ENCODE measurements around the gene QKI. TPM values are rescaled to one million over a fixed set of nuclear protein-coding genes. Genes with fewer than 3 reads are reported as not detected.
"Not testable (repeated sequence)": the region's sequence is repeated elsewhere in the genome, so short reads cannot be mapped to it uniquely, and the experiment has no call there.

Gene QKI
- polyA plus RNA-seq, 6 donors from 2014 or later: 20.4 to 67.9 (median 26.6) TPM

DNA sequence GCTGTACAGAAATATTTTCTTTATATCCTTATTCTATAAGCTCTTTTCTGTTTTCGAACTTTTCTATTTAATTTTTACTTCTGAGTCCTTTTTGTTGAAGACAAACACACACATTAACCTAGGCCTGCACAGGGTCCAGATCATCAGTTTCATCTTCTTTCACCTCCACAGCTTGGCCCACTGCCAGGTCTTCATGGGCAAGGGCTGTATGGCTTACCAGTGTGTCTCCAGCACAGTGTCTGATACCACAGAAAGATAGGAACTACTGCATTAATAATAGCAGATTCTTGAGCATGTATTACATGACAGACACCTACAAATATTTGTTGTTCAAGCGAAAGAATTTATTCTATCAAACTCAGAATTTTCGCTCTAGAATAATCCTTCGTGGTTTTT is 24.4 kb downstream of the QKI start:
- Mint-ChIP-seq H3K36me3 (peaks cover 0 to 7% of the 10 kb centered on the region in 2 donors), H3K9me3 (peaks cover 0 to 4% (median 0%) of the 10 kb centered on the region in 7 donors), H3K27ac (no peak overlapping the region), H3K27me3 (no peaks in the 10 kb centered on the region), H3K4me3 (no peak overlapping the region), H3K4me1 (peaks cover 40 to 60% (median 59%) of the 10 kb centered on the region in 3 donors)
- DNase-seq: no peak
- no peak for ATAC-seq (ENCODE audit: low read depth in 2 of 2)

DNA sequence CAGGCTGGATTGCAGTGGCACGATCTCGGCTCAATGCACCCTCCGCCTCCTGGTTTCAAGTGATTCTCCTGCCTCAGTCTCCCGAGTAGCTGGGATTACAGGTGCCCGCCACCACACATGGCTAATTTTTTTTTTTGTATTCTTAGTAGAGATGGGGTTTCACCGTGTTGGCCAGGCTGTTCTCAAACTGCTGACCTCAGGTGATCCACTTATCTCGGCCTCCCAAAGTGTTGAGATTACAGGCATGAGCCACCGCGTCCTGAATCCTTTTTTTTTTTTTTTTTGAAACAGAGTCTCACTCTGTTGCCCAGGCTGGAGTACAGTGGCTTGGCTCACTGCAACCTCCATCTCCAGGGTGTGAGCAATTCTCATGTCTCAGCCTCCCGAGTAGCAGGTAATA is 24.9 kb downstream of the QKI start:
- not testable (repeated sequence) for H3K4me3 Mint-ChIP-seq; ATAC-seq (ENCODE audit: low read depth in 2 of 2); DNase-seq; H3K36me3 Mint-ChIP-seq; H3K27ac Mint-ChIP-seq; H3K27me3 Mint-ChIP-seq; H3K9me3 Mint-ChIP-seq
- peaks cover 43 to 61% (median 60%) of the 10 kb centered on the region in 3 donors for H3K4me1 Mint-ChIP-seq

DNA sequence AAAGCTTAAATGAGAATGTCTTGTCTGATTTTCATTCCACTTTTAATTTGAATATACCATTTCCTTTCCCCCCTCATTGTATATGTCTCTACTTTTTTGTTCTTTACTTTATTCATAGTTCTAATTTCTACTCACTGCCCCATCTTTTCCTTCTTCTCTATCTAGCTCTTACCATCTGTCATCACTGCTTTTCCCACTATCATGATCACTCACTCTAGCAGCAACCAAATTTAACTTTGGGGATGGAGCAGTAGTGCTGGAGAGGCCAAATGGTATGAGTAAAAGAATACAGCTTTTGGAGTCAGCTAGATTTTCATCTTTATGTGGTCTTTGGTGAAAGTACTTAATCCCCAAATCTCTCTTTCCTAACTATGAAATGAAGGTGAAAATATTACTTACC is 25.5 kb downstream of the QKI start:
- Mint-ChIP-seq H3K9me3 (peaks cover 0 to 4% (median 0%) of the 10 kb centered on the region in 7 donors), H3K4me1 (peaks cover 41 to 59% (median 58%) of the 10 kb centered on the region in 3 donors), H3K27ac (peak overlapping the region in 3 of 6 donors; percentile 6 to 73 (median 62)), H3K36me3 (peaks cover 0 to 7% of the 10 kb centered on the region in 2 donors), H3K4me3 (peak overlapping the region in 2 of 8 donors; percentile 2 to 42), H3K27me3 (no peaks in the 10 kb centered on the region)
- ATAC-seq (ENCODE audit: low read depth in 2 of 2): no peak
- DNase-seq: no peak

DNA sequence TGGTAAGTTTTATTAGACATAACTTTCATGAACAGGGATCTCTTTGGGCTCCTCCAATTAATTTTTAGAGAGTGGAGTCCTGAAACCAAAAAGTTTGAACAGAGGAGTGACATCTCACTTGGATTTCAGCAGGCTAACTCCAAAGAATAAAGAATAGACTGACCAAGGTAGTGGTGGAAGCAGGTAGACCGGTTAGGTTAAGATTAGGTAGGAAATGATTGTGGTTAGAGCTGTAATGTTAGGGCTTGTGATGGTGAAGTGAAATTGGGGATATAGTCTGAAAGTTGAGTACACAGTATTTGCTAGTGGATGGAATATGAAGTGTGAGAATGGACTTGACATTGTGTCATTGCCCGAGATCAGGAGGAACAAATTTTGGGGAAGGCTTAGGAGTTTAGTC is 27.8 kb downstream of the QKI start:
- Mint-ChIP-seq H3K27me3 (no peaks in the 10 kb centered on the region), H3K36me3 (peaks cover 0 to 7% of the 10 kb centered on the region in 2 donors), H3K9me3 (no peaks in the 10 kb centered on the region), H3K27ac (peak overlapping the region in 2 of 6 donors; percentile 0 to 7), H3K4me3 (peak overlapping the region in 1 of 8 donors; percentile 12), H3K4me1 (peaks cover 35 to 53% (median 44%) of the 10 kb centered on the region in 3 donors)
- DNase-seq: no peak
- ATAC-seq (ENCODE audit: low read depth in 2 of 2): no peak

DNA sequence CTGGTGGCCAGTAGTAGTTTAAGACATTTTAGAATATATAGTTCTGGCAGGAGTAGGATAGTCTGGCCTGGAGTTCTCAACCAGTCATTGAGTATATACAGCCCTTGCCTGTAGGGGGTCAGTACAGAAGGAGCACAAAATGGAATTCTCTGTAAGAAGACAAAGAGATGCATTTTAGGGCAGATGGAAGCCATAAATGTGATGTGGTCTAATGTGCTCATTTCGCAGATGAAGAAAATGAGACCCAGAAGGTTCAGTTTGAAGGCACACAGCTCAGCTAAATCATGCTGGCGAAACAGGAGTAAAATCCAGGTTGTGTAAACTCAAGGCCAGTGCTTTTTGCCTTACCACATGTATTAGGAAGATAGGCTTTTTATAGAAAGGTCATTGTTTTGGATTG is 29.6 kb downstream of the QKI start:
- H3K4me3 Mint-ChIP-seq: no peak overlapping the region
- no peaks in the 10 kb centered on the region for H3K27me3 Mint-ChIP-seq
- peaks cover 0 to 7% of the 10 kb centered on the region in 2 donors for H3K36me3 Mint-ChIP-seq
- H3K27ac Mint-ChIP-seq: peak overlapping the region in 3 of 6 donors; percentile 4 to 36 (median 18)
- H3K9me3 Mint-ChIP-seq: no peaks in the 10 kb centered on the region
- no peak for DNase-seq
- ATAC-seq (ENCODE audit: low read depth in 2 of 2): no peak
- H3K4me1 Mint-ChIP-seq: peaks cover 37 to 44% (median 39%) of the 10 kb centered on the region in 3 donors

DNA sequence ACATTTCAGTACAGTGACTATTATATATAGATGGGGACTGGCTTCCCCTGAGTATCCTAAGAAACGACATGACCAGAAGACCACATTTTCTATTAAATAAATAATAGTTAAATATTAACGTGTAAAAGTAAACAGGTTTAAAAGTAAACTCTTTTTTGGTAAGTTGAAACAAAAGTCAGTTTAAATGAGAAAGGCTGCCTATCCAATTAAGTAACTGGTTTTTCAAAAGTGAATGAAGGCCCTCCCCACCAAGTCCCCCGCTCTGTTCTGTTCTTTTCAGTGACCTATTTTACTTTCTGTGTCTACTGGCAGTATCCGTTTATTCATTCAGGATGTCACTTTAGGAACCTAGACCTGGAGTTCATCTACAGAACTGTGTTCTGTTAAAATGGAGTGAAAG is 32.0 kb downstream of the QKI start:
- H3K4me1 Mint-ChIP-seq: peaks cover 28 to 37% (median 36%) of the 10 kb centered on the region in 3 donors
- H3K9me3 Mint-ChIP-seq: no peaks in the 10 kb centered on the region
- no peak overlapping the region for H3K4me3 Mint-ChIP-seq
- peak overlapping the region in 1 of 6 donors; percentile 11 for H3K27ac Mint-ChIP-seq
- no peaks in the 10 kb centered on the region for H3K36me3 Mint-ChIP-seq
- ATAC-seq (ENCODE audit: low read depth in 2 of 2) (no peak), DNase-seq (no peak)
- H3K27me3 Mint-ChIP-seq: no peaks in the 10 kb centered on the region

DNA sequence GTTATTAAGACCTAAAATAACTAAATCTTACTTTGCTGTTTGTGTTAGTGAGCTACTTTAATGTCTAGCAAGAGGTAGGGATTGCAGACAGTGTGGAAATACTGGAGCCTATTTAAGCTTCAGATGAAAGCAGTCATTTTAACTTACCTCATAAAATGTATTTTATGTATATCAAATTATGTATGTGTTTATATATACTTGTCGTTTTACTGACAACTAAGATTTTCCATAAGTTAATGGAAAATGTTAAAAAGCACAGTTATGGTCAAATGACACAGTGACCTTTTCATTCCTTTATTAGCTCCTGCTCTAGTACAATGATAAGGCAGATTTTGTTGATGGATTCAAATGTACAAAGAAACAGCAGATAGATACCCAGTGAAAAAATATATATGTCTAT is 34.6 kb downstream of the QKI start:
- Mint-ChIP-seq H3K27ac (no peak overlapping the region), H3K4me3 (no peak overlapping the region), H3K27me3 (no peaks in the 10 kb centered on the region), H3K4me1 (peaks cover 24 to 30% (median 25%) of the 10 kb centered on the region in 3 donors), H3K36me3 (no peaks in the 10 kb centered on the region), H3K9me3 (no peaks in the 10 kb centered on the region)
- no peak for ATAC-seq (ENCODE audit: low read depth in 2 of 2)
- DNase-seq: no peak

DNA sequence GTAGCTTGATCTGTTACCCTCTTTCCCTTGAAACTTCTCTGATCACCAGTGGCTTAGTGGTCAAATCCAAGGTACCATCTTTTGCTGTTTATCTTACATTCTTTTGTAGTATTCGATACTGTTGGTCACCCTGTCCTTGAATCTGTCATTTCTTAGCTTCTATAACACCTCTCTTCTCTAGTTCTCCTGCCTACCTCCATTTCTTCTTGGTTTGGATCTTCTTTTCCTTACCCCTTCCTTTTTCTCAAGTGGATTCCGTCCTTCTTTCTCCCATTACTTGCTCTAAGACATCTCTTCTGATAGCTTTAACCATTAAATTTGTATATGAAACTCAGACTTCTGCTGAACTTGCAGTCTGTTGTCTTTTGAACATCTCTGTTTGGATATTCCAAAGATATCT is 39.9 kb downstream of the QKI start:
- no peak for ATAC-seq (ENCODE audit: low read depth in 2 of 2)
- peak overlapping the region in 3 of 6 donors; percentile 6 to 56 (median 23) for H3K27ac Mint-ChIP-seq
- H3K4me1 Mint-ChIP-seq: peaks cover 30 to 57% (median 43%) of the 10 kb centered on the region in 3 donors

DNA sequence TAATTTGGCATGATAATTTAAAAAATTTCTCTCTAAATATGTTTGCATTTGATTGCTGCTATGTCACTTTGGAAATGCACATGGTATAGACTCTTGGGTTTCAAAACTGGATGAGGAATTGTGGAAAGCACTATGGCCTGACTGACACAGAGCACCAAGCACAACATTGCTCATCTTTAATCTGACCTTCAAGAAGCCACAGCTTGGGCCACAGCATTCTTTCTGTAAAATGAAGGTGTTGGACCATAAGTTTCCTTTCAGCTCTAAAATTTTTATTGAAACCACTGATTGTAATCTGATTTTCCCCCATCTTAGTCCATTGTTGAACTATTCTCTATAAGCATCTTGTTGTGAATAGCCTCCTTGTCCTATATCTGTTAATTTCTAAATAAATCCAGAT is 41.0 kb downstream of the QKI start:
- ATAC-seq (ENCODE audit: low read depth in 2 of 2): no peak
- peaks cover 0 to 15% of the 10 kb centered on the region in 2 donors for H3K36me3 Mint-ChIP-seq
- peak overlapping the region in 2 of 6 donors; percentile 22 to 68 for H3K27ac Mint-ChIP-seq
- no peak overlapping the region for H3K4me3 Mint-ChIP-seq
- no peaks in the 10 kb centered on the region for H3K27me3 Mint-ChIP-seq
- H3K4me1 Mint-ChIP-seq: peaks cover 42 to 63% (median 51%) of the 10 kb centered on the region in 3 donors
- H3K9me3 Mint-ChIP-seq: no peaks in the 10 kb centered on the region
- DNase-seq: no peak

More for the DNA sequence above, 39.9 kb downstream of the QKI start:
- DNase-seq: no peak
- H3K36me3 Mint-ChIP-seq: peaks cover 0 to 15% of the 10 kb centered on the region in 2 donors
- H3K27me3 Mint-ChIP-seq: no peaks in the 10 kb centered on the region
- no peak overlapping the region for H3K4me3 Mint-ChIP-seq
- H3K9me3 Mint-ChIP-seq: no peaks in the 10 kb centered on the region

DNA sequence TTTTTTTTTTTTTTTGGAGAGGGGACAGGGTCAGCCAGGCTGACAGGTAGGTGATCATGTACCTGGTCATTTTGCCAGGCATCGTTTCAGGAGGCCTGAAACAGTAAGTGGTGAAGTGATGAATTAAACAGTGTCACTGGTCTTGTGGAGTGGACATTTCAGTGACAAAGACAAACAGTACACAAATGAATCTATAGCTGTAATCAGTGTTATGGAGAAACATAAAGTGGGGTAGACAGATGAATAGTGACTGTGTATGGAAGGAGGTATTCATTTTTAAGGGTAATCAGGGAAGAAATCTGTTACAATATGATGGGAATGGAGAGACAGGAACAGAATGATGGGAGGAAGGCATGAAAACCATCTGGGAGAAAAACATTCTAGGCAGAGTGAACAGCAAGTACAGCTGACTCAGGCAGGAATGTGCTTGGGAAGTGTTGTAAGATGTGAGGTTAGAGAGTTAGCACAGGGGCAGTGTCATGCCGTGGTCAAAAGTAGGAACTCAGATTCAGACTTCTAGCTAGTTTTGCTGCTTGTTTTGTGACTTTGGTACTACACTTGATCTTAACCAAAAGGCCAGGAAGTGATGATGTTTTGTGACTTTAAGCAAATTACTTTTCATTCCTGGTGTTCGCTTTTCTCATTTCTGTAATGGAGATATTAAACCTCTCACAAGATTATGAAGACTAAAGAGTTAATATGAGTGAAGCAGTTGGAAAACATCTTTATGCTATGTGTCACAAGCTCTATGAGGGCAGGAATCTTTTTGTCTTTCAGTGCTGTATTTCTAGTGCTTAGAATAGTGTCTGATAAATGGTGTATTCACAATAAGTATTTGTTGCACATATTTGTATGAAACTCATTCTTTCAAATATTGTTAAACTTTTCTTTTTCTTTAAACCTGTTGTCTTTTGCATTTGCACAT is 43.4 kb downstream of the QKI start:
- no peaks in the 10 kb centered on the region for H3K9me3 Mint-ChIP-seq
- H3K4me1 Mint-ChIP-seq: peaks cover 38 to 64% (median 62%) of the 10 kb centered on the region in 3 donors
- H3K36me3 Mint-ChIP-seq: peaks cover 0 to 15% of the 10 kb centered on the region in 2 donors
- H3K27ac Mint-ChIP-seq: peak overlapping the region; percentile 1 to 86 (median 24)
- no peak for ATAC-seq (ENCODE audit: low read depth in 2 of 2)
- no peak for DNase-seq
- no peaks in the 10 kb centered on the region for H3K27me3 Mint-ChIP-seq
- peak overlapping the region in 1 of 8 donors; percentile 17 for H3K4me3 Mint-ChIP-seq

DNA sequence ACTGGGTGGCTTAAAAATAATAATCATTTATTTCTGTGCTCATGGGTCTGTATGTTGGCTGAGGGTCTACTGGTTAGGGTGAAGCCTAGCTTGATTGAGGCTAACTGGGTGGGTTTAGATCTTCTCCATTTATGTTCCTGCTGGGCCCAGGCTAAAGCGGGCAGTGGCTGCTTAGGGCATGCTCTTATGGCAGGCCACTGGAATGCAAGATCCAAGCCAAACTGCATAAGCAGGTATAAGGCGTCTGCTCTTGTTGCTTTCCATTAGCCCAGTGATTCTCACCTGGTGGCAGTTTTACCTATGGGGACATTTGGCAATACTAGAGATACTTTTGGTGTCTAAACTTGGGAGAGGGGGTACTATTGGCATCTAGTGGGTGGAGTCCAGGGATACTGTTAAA is 44.5 kb downstream of the QKI start:
- Mint-ChIP-seq H3K4me3 (peak overlapping the region in 7 of 8 donors; percentile 6 to 96 (median 68)), H3K9me3 (no peaks in the 10 kb centered on the region), H3K4me1 (peaks cover 45 to 71% (median 63%) of the 10 kb centered on the region in 3 donors), H3K27ac (peak overlapping the region in 5 of 6 donors; percentile 91 to 97 (median 96)), H3K27me3 (no peaks in the 10 kb centered on the region), H3K36me3 (peaks cover 0 to 17% of the 10 kb centered on the region in 2 donors)
- no peak for ATAC-seq (ENCODE audit: low read depth in 2 of 2)
- DNase-seq: no peak

DNA sequence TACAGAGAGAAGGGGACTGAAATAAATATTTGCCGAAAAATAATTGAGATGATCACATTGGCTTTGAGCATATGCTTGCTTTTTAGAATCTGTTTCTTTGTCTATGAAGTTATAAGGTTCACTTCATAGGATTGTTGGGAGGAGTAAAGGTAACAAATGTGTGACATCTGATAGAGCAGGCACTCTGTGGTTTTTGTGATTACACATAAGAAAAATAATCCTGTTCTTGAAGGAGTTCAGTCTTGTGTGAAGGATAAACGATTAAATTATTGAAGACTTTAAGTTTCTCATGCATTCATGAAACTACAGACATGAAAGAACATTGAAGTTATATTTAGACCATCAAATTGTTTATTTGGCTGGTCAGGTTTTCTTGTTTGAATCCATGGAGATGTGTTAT is 45.0 kb downstream of the QKI start:
- DNase-seq (no peak), ATAC-seq (ENCODE audit: low read depth in 2 of 2) (no peak)
- Mint-ChIP-seq H3K36me3 (peaks cover 0 to 23% of the 10 kb centered on the region in 2 donors), H3K4me1 (peaks cover 42 to 72% (median 60%) of the 10 kb centered on the region in 3 donors), H3K27ac (peak overlapping the region in 5 of 6 donors; percentile 91 to 97 (median 96)), H3K9me3 (no peaks in the 10 kb centered on the region), H3K4me3 (peak overlapping the region in 6 of 8 donors; percentile 25 to 96 (median 73)), H3K27me3 (no peaks in the 10 kb centered on the region)

DNA sequence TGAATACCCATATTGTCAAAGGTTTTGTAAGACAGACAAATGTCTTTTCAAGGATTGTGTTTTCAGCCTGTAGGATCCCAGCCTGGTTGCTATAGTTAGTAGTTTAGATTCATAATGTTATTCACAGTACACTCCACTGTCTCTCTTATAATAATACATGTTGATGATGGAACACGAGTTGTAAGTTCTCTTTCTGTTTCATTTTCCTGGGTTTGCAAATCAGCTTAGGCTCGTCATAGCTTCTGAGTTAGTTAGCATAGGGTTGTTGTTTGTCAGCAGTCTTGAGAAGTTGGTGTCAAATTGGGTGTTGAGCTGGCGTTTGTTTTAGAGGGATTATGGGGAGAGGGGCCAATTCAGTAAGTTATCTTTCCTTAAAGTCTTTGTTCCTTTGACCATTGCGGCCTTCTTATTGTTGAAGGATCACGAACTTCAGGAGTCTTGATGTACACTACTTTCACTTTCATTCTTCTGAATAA is 45.8 kb downstream of the QKI start:
- H3K4me3 Mint-ChIP-seq: peak overlapping the region; percentile 78 to 96 (median 90)
- peaks cover 40 to 71% (median 64%) of the 10 kb centered on the region in 3 donors for H3K4me1 Mint-ChIP-seq
- H3K9me3 Mint-ChIP-seq: no peaks in the 10 kb centered on the region
- ATAC-seq (ENCODE audit: low read depth in 2 of 2): peak; percentile 85 to 91
- peak overlapping the region; percentile 91 to 98 (median 96) for H3K27ac Mint-ChIP-seq
- peaks cover 0 to 28% of the 10 kb centered on the region in 2 donors for H3K36me3 Mint-ChIP-seq
- no peaks in the 10 kb centered on the region for H3K27me3 Mint-ChIP-seq
- peak; percentile 50 for DNase-seq

Measured in naive B cell (primary cell).